ENCODE data around the gene FBXL7. TPM values are rescaled to one million over a fixed set of nuclear protein-coding genes. Genes with fewer than 3 reads are reported as not detected.

The FBXL7 gene
- total RNA-seq, 1 experiment from 2014 or later = not detected

GRCh38 chr5:15831408-15831807 lies 331.4 kb downstream of the FBXL7 start:
- no peak overlapping the region for H3K27ac ChIP-seq
- H3K4me3 ChIP-seq = no peak overlapping the region
- no peaks in the 10 kb centered on the region for H4K20me1 ChIP-seq (ENCODE audit: insufficient read depth)
- TF ChIP-seq EZH2 (IDR thresholded peaks at IDR 0.05; ENCODE audit: low read depth) (no peak), CTCF (conservative IDR thresholded peaks at IDR 0.05) (no peak)
- peaks cover 4% of the 10 kb centered on the region; the same call in 1 of the 2 replicates for H3K27me3 ChIP-seq (ENCODE audit: insufficient read depth, low read depth)
- H3K9me3 ChIP-seq (ENCODE audit: insufficient read depth, low read depth) = no peaks in the 10 kb centered on the region
- H3K4me1 ChIP-seq (replicated peaks; ENCODE audit: insufficient read depth) = no peaks in the 10 kb centered on the region
- H3K36me3 ChIP-seq (ENCODE audit: low read depth) = no peaks in the 10 kb centered on the region
- H3K9me2 ChIP-seq (ENCODE audit: insufficient read depth) = no peaks in the 10 kb centered on the region
- BruUV-seq (replicated peaks) = no TSS peak
- POLR2A ChIA-PET (ENCODE audit: unreplicated experiment) = no interaction called here
- H3K79me2 ChIP-seq (ENCODE audit: low read depth) = no peaks in the 10 kb centered on the region
- H2AFZ ChIP-seq = no peak overlapping the region
- CTCF ChIA-PET = no interaction called here
- DNase-seq = no peak
- intact Hi-C loops (cut with micrococcal nuclease; ENCODE audit: unreplicated experiment) = no loop called here
- no peak overlapping the region for H3K4me2 ChIP-seq
- H3F3A ChIP-seq (ENCODE audit: insufficient read depth, low read depth) = no peaks in the 10 kb centered on the region

GRCh38 chr5:15833365-15833764 lies 333.4 kb downstream of the FBXL7 start:
- TF ChIP-seq EZH2 (IDR thresholded peaks at IDR 0.05; ENCODE audit: low read depth) (no peak), CTCF (conservative IDR thresholded peaks at IDR 0.05) (no peak)
- intact Hi-C loops (cut with micrococcal nuclease; ENCODE audit: unreplicated experiment) = no loop called here
- Histone ChIP-seq H3K79me2 (ENCODE audit: low read depth) (no peaks in the 10 kb centered on the region), H3K27ac (no peak overlapping the region), H3K4me3 (no peak overlapping the region), H3K9me3 (ENCODE audit: insufficient read depth, low read depth) (no peaks in the 10 kb centered on the region), H3K4me1 (replicated peaks; ENCODE audit: insufficient read depth) (no peaks in the 10 kb centered on the region), H3K36me3 (ENCODE audit: low read depth) (no peaks in the 10 kb centered on the region), H4K20me1 (ENCODE audit: insufficient read depth) (no peaks in the 10 kb centered on the region), H3K9me2 (ENCODE audit: insufficient read depth) (no peaks in the 10 kb centered on the region), H3K27me3 (ENCODE audit: insufficient read depth, low read depth) (peaks cover 4% of the 10 kb centered on the region; the same call in 1 of the 2 replicates), H2AFZ (no peak overlapping the region), H3K4me2 (no peak overlapping the region), H3F3A (ENCODE audit: insufficient read depth, low read depth) (no peaks in the 10 kb centered on the region)
- POLR2A ChIA-PET (ENCODE audit: unreplicated experiment) = no interaction called here
- BruUV-seq (replicated peaks) = no TSS peak
- DNase-seq = no peak
- CTCF ChIA-PET = no interaction called here

GRCh38 chr5:15834596-15835245 lies 334.7 kb downstream of the FBXL7 start:
- H3K79me2 ChIP-seq (ENCODE audit: low read depth) = no peaks in the 10 kb centered on the region
- no peaks in the 10 kb centered on the region for H4K20me1 ChIP-seq (ENCODE audit: insufficient read depth)
- ChIA-PET CTCF (no interaction called here), POLR2A (ENCODE audit: unreplicated experiment) (no interaction called here)
- H3K36me3 ChIP-seq (ENCODE audit: low read depth) = no peaks in the 10 kb centered on the region
- H3K27me3 ChIP-seq (ENCODE audit: insufficient read depth, low read depth) = peaks cover 4% of the 10 kb centered on the region; the same call in 1 of the 2 replicates
- no peak overlapping the region for H3K27ac ChIP-seq
- TF ChIP-seq EZH2 (IDR thresholded peaks at IDR 0.05; ENCODE audit: low read depth) = no peak
- TF ChIP-seq CTCF (conservative IDR thresholded peaks at IDR 0.05) = no peak
- no peaks in the 10 kb centered on the region for H3F3A ChIP-seq (ENCODE audit: insufficient read depth, low read depth)
- no peaks in the 10 kb centered on the region for H3K9me2 ChIP-seq (ENCODE audit: insufficient read depth)
- H3K9me3 ChIP-seq (ENCODE audit: insufficient read depth, low read depth) = no peaks in the 10 kb centered on the region
- no peak overlapping the region for H3K4me3 ChIP-seq
- H2AFZ ChIP-seq = no peak overlapping the region
- no TSS peak for BruUV-seq (replicated peaks)
- intact Hi-C loops (cut with micrococcal nuclease; ENCODE audit: unreplicated experiment) = no loop called here
- peak in 1 of 2 experiments; percentile 42 for DNase-seq
- H3K4me2 ChIP-seq = no peak overlapping the region
- no peaks in the 10 kb centered on the region for H3K4me1 ChIP-seq (replicated peaks; ENCODE audit: insufficient read depth)
